ENCODE results near the gene SH3RF3.
"Not testable (repeated sequence)": the region's sequence is repeated elsewhere in the genome, so short reads cannot be mapped to it uniquely, and the experiment has no call there.

Gene SH3RF3

GRCh38 chr2:109128616-109129355, at the start of gene SH3RF3:
Gene SH3RF3, plus strand, starts transcription at chr2:109129205.
- DNase-seq: peak; percentile 22 to 51

- DNase-seq: no peak
Measured at GRCh38 chr2:109079590-109079989, 49.4 kb upstream of the SH3RF3 start.

- no peak for DNase-seq
Measured at GRCh38 chr2:109080109-109080508, 48.9 kb upstream of the SH3RF3 start.

DNA sequence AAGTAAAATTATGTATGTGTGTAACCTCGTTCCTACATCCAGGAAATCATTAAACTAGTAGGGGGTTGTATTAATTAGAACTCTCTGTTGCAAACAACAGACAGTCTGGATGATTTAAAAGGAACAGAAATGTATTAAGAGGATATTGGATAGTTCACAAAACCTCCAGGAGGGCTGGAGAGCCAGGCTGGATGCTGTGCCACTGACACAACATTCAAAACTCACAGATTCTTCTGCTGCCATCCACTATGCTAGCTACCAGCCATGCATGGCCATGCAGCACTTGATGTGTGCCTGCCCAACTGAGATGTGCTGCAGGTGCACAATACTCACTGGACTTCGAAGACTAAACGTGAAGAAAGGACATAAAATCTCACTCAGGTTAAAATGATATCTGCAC, 48.2 kb upstream of the SH3RF3 start:
- no peak for DNase-seq

- DNase-seq: no peak
Measured at GRCh38 chr2:109081374-109081773, 47.6 kb upstream of the SH3RF3 start.

GRCh38 chr2:109083771-109084170, 45.2 kb upstream of the SH3RF3 start:
- DNase-seq: no peak

- no peak for DNase-seq
Measured at GRCh38 chr2:109084341-109084740, 44.7 kb upstream of the SH3RF3 start.

DNA sequence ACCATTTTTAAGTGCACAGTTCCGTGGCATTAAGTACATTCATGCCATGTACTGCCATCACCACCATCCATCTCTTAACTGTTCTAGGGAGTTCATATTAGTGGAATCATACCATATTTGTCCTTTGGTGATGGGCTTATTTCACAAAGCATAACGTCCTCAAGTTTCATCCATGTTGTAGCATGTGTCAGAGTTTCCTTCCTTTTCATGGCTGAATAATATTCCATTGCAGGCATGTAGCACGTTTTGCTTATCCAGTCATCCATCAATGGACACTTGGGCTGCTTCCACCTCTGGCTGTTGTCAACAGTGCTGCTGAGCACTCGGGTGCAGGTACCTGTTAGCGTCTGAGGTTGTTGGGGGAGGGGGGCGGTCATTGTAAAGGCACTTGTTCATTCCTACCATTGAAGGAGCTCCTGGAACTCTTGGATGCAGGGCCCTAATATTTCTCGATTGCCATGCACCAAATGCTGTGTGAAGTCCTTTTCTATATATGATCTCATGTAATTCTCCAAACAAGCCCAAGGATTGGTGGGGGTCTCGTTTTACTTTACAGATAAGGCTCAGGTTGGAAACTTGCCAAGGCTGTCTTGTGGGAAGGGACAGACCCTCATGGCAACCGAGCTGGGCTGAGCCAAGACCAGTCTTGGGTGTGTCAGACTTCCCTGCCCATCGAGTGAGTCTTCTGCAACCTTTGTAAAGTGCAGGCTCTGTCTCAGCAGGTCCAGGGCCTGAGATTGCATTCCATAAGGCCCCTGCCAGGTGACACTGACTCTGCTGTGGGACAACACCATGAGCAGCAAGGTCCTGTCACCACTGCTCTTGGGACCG, 42.9 kb upstream of the SH3RF3 start:
- DNase-seq: no peak

DNA sequence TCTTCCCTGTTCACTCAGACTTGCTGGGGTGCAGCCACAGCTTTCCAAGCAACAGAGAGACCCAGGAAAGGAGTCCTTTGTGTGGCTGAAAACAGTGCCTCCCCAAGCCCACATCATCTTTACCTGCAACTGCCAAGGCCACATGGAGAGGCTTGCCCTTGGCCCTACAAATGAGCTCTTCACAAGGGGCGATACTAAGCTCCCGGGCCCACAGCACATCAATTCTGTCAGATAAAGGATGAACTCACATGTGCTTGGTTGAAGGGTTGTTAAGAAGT, 42.3 kb upstream of the SH3RF3 start:
- no peak for DNase-seq

DNA sequence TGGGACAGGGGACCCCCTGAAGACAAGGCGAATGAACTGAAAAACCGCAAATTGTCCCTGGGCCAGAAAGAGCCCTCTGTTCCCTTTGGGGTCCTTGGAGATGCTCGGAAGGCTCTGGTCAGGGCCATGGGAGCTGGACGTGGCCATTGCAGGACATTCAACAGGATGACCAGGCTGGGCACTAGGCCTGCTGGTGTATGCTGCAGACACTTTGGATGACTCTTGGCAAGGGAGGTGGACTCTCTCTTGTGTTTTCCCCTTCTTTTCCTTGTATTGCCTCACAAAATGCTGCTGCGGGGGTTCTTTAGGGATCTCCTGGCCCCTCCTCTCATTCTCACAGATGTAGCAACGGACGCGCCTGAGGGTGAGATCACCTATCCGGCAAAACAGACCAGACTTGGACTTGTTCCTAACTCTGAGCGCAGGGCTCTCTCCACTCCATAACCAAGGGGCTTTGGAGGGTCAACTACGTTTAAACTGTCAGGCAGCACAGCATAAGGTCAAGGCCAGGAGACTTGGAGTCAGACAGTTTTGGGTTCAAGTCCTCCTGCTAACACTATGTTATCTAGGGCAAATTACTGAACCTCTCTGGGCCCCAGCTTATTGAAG, 41.8 kb upstream of the SH3RF3 start:
- no peak for DNase-seq

- no peak for DNase-seq
Measured at GRCh38 chr2:109089602-109090300, 39.3 kb upstream of the SH3RF3 start.

GRCh38 chr2:109091526-109091925, 37.5 kb upstream of the SH3RF3 start:
- DNase-seq: no peak

DNA sequence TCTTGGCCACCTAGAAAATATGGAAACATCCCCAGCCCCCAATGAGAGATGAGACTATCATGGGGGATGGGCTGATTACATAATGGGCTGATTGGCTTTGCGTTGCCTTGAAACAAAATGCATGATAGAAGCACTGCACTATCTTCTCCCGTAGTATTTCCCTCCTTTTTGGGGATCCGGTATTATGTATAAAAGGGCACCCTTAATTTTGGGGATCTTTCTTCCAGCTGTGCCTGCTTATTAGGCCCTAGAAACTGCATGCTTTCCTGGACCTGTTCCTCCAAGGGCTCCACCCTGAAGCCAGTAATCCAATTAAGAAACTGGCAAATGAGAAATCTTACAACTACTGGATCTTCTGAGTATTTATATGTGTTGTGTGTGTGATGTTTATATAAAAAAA, 34.9 kb upstream of the SH3RF3 start:
- DNase-seq: no peak

- DNase-seq: no peak
Measured at GRCh38 chr2:109098251-109098920, 30.6 kb upstream of the SH3RF3 start.

DNA sequence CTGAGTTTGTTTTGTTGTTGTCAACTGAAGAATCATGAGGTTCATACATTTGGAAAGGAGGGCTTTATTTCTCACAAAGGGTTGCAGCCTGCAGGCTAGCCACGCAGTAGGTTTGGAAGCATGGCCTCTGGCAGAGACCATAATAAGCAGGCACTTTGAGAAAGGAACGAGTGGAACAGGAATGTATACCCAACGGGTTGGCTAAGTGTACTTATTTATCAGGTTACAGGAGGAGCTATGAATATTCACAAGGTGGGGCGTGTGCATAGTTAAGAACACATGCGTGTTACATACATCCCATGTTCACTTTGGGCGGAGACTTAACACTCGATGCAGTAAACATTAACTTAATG, 30.1 kb upstream of the SH3RF3 start:
- DNase-seq: no peak

GRCh38 chr2:109102588-109103233, 26.3 kb upstream of the SH3RF3 start:
- no peak for DNase-seq

DNA sequence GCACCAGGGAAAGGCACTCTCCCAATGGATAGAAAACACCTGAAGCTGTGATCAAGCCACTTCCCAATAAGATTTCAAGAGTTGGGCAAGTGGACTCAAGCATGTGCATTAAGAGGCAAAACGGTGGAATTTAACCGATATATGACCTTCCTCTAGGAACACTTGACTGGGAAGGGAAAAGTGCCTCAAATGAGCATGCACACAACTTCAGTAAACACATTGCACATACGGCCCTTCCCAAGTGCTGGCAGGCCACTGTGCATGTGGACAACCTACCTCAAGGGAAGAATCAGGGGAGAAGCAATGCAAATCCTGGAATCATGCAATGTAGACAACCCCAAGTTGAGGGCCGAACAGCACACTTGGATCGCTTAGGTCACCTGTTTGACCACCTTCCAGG, 23.9 kb upstream of the SH3RF3 start:
- no peak for DNase-seq

DNA sequence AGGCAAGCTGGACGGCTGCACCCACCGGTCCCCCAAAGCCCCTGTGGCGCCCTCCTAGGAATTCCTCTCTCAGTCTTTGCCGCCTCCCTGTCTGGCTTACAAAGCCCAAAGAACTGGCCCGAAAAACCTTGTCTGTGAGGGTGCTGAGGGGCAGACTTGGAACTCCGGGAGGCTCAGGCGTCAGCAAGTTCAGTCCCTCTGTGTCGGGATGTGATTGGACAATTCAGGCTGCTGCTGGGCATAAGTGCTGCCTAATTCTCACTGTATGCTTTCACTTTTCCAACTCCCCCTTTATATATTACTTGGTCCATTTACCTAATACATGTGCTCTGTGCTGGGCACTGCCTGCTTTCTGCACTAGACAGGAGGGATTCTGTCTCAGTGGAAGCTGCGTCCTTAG, 20.3 kb upstream of the SH3RF3 start:
- DNase-seq: no peak

DNA sequence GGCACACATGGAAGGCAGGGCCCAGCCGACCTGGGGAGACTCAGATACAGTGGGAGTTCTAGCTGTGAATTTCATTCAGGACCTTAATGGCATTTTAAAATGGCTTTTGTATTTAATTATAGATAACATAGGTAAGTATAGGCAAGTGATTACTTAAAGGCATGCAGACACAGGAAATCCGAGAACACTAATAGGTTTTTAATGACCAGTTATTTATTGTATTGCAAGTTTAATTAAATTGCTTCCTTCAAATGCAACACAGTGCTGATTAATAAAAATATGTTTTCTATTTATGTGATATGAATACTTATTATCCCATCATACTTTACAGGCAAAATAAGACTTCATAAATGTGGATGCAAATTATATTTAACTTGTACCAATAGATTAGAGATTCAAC, 19.7 kb upstream of the SH3RF3 start:
- peak in 1 of 2 experiments; percentile 25 for DNase-seq

- peak in 1 of 2 experiments; percentile 13 for DNase-seq
Measured at GRCh38 chr2:109110170-109110569, 18.8 kb upstream of the SH3RF3 start.

- not testable (repeated sequence) for DNase-seq
Measured at GRCh38 chr2:109117181-109117580, 11.8 kb upstream of the SH3RF3 start.

DNA sequence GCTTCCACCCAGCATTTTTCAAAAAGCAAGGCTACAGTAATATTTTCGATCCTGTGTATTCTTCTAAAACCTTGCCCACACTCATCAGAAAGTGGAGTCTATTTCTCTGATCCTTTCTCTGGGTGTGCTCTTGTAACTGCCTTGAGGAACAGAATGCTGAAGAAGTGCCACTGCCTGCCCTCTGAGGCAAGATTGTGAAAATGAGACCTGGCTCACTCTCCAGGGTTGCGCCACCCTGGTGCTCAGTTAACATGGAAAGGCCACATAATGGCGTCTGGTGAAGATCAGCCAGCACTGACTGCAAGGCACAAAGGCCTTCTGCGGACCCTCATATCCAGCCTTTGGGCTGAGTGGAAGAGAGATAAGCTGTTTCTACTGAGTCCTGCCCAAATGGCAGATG, 11.2 kb upstream of the SH3RF3 start:
- no peak for DNase-seq

- DNase-seq: no peak
Measured at GRCh38 chr2:109118321-109118720, 10.7 kb upstream of the SH3RF3 start.
